ENCODE results near the gene CDK5R2.

GRCh38 chr2:218920504-218920903 is 39.0 kb upstream of the CDK5R2 start:
- TF ChIP-seq EZH2 (IDR thresholded peaks at IDR 0.05; ENCODE audit: low read length) (no peak), CTCF (optimal IDR thresholded peaks at IDR 0.05 in 1 of 3, IDR thresholded peaks at IDR 0.05 in 1 of 3, conservative IDR thresholded peaks at IDR 0.05 in 1 of 3; ENCODE audit: extremely low read depth in 1 of 3, insufficient read depth in 2 of 3, low read length in 3 of 3) (no peak)
